Mucosa of rectum (tissue), 2 donors: Measurements from ENCODE around the gene NPC2.

Source experiments
- H3K27ac ChIP-seq, 2 donors: one replicate each; pipeline ENCODE4 v1.7.0; 2013; ENCODE audit warnings: inconsistent platforms in 2 of 2, low read depth in 2 of 2, low read length in 2 of 2
- H3K27me3 ChIP-seq, 2 donors: one replicate each; pipeline ENCODE4 v1.7.0; 2013; ENCODE audit warnings: low read length in 2 of 2; ENCODE audit not compliant: control insufficient read depth in 2 of 2, insufficient read depth in 2 of 2
- H3K36me3 ChIP-seq, 2 donors: one replicate each; pipeline ENCODE4 v1.7.0; 2013; ENCODE audit warnings: low read length in 2 of 2; ENCODE audit not compliant: control insufficient read depth in 2 of 2, insufficient read depth in 2 of 2
- H3K4me1 ChIP-seq, 2 donors: one replicate each; pipeline ENCODE4 v1.7.0; 2013; ENCODE audit warnings: low read length in 2 of 2, mild to moderate bottlenecking in 1 of 2; ENCODE audit not compliant: control insufficient read depth in 2 of 2, insufficient read depth in 2 of 2
- H3K4me3 ChIP-seq, 2 donors: one replicate each; pipeline ENCODE4 v1.7.0; 2013; ENCODE audit warnings: low read length in 2 of 2
- H3K9ac ChIP-seq, 2 donors: one replicate each; pipeline ENCODE4 v1.7.0; 2013; ENCODE audit warnings: low read length in 2 of 2, low read depth in 1 of 2, mild to moderate bottlenecking in 1 of 2
- H3K9me3 ChIP-seq, 2 donors: one replicate each; pipeline ENCODE4 v1.7.0; 2013; ENCODE audit warnings: low read length in 2 of 2; ENCODE audit not compliant: control insufficient read depth in 2 of 2
- donor health status: healthy.
- donor health status: Normal muscosa, but diverticular disease.

NPC2 gene

DNA sequence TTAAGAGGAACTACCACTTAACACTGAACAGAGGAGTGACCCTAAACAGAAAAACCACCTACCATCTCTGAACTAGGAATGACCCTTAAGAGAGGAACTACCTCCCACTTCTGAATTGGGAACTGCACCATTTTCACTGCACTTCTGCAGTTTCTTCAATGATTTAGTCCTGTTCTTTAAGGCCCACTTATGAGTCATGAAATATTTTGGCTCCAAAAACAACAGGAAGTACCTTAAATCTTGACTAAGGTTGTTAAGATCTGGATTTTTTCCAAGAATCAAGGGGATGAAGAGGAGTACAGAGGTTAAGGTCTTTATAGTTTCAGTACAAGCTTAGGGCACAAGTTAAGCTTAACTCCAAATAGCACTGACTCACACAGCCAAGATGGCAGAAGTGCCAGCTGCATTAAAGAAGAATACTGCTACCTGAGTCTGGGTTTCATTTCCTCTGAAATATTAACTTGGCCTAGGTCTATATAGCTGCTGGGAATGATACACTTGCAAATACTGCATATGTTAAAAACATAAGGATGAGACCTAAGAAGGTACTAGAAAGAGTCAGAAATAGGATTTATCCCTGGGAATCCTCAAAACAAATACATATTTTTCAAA lies 4.2 kb downstream of the NPC2 start:
- peaks cover 8 to 9% of the 10 kb centered on the region in 2 donors for H3K4me1 ChIP-seq

GRCh38 chr14:74486164-74486563 lies 6.9 kb downstream of the NPC2 start:
- Histone ChIP-seq H3K27ac (no peak overlapping the region), H3K9ac (no peak overlapping the region), H3K4me3 (no peak overlapping the region), H3K27me3 (no peaks in the 10 kb centered on the region), H3K36me3 (peaks cover 24 to 26% of the 10 kb centered on the region in 2 donors), H3K9me3 (no peaks in the 10 kb centered on the region), H3K4me1 (no peaks in the 10 kb centered on the region)

More for the DNA sequence above, 4.2 kb downstream of the NPC2 start:
- H3K27ac ChIP-seq, result no peak overlapping the region
- peaks cover 5 to 7% of the 10 kb centered on the region in 2 donors for H3K36me3 ChIP-seq
- no peak overlapping the region for H3K4me3 ChIP-seq
- no peaks in the 10 kb centered on the region for H3K9me3 ChIP-seq
- no peak overlapping the region for H3K9ac ChIP-seq
- H3K27me3 ChIP-seq, result no peaks in the 10 kb centered on the region

DNA sequence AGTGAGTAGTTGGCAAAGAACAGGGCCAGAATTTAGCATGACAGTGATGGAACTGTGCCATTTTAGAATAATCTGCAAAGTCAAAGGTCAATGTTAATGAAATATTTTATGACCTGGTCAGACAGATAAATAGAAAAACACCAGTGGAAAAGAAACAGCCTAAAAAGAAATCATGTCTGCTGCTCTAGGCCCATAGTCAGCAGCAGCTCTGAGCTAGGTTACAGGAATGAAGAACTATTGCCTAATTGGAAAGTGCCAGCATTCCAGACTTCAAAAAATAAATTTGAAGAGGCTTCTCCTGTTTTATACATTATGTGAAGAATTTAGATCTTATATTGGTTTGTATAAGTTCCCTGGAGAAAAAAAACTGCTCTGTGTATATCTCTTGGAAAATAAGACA lies 9.8 kb downstream of the NPC2 start:
- Histone ChIP-seq H3K4me3 (no peak overlapping the region), H3K27me3 (no peaks in the 10 kb centered on the region), H3K27ac (no peak overlapping the region), H3K4me1 (no peaks in the 10 kb centered on the region), H3K9ac (no peak overlapping the region), H3K36me3 (peaks cover 33 to 42% of the 10 kb centered on the region in 2 donors), H3K9me3 (no peaks in the 10 kb centered on the region)

DNA sequence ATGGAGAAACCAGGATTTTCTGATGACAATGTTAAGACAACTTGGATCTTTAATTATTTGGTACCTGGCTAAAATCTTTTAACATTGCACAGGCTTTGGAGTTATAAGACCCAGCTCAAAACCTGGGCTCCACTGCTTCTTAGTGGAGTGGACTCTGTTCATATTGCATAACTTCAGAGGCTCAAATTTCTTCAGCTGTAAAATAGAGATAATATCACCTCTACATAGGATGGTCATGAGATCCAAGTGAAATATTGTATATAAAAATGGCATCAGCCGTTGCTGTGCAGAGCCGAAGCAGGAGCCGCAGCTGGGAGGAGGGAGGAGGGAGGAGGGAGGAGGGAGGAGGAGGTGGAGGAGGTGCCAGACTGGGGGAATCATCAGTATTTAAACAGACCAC lies 10.5 kb downstream of the NPC2 start:
- Histone ChIP-seq H3K9me3 (no peaks in the 10 kb centered on the region), H3K4me1 (no peaks in the 10 kb centered on the region), H3K4me3 (no peak overlapping the region), H3K9ac (no peak overlapping the region), H3K27ac (no peak overlapping the region), H3K36me3 (peaks cover 33 to 42% of the 10 kb centered on the region in 2 donors), H3K27me3 (no peaks in the 10 kb centered on the region)

DNA sequence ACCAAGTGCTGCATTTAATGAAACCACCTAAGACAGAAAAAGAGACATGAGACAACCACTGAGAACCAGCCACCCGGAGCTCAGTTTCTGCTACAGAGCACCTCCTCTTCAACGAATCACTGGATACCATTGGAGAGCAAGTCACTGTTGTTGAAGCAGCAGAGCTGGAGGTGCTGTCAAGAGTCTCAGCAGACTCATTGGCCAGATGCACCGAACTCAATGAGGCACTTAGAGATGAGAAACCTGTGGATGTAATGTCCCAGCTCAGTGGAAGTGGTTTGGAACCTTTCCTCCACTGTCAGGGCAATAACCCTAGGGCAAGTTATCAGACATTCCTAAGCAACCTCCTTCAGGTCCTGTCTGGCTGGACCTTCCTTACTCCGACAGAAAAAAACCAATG lies 13.1 kb downstream of the NPC2 start:
- Histone ChIP-seq H3K27ac (no peak overlapping the region), H3K36me3 (peaks cover 33 to 41% of the 10 kb centered on the region in 2 donors), H3K4me3 (no peak overlapping the region), H3K27me3 (no peaks in the 10 kb centered on the region), H3K9ac (no peak overlapping the region), H3K4me1 (no peaks in the 10 kb centered on the region), H3K9me3 (no peaks in the 10 kb centered on the region)

DNA sequence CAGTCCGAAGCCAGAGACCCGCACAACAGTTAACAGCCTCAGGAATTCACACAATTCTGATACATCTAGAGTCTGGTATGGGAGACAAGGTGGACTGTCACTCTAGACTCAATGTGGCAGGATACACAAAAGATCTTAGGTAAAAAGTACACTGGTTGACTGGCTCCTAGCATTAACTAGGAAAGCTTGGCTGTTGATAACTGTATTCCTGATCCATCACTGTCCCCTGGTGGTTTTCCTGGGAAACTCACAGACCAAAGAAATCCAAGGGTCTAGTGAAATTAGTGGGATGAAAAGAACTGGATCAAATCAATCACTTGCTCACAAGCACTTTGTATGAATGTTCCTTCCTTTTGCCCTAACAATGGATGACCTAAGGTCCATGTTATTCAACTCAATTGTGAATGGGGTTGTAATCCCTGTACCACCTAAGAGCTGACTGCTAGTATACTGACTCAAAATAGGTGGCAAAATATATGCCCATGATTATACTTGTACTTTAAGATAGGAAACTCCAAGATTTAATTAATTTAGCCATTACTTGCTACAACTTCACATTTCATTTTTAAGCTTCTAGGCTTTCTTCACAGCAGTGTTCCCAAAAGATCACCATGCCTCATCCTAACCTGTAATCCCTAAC lies 14.0 kb downstream of the NPC2 start:
- Histone ChIP-seq H3K4me3 (no peak overlapping the region), H3K9ac (no peak overlapping the region), H3K27ac (no peak overlapping the region), H3K27me3 (no peaks in the 10 kb centered on the region), H3K9me3 (no peaks in the 10 kb centered on the region), H3K36me3 (peaks cover 34 to 45% of the 10 kb centered on the region in 2 donors), H3K4me1 (no peaks in the 10 kb centered on the region)

GRCh38 chr14:74476607-74477006 lies 16.5 kb downstream of the NPC2 start:
- peaks cover 19 to 40% of the 10 kb centered on the region in 2 donors for H3K36me3 ChIP-seq
- H3K27me3 ChIP-seq, result no peaks in the 10 kb centered on the region

DNA sequence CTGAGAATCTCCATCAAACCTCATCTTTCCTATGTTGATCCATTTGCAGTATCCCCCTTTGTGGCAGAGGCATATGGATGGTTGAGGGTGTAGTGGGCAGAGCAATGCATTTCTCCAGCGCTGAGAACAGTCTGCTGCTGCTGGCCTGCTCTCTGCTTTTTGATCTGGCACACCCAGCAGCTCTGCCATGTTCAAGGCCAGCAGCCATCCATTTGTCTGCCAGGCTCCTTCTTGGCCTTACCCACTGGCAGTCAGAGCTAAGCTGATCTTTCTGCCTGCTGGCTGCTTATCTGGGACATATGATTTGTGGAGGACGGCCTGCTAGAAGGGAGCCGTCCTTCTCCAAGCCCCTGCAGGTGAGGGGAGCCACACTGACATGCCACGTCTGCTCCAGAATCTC lies 17.0 kb downstream of the NPC2 start:
- no peak overlapping the region for H3K9ac ChIP-seq
- H3K27ac ChIP-seq, result no peak overlapping the region
- peaks cover 14 to 35% of the 10 kb centered on the region in 2 donors for H3K36me3 ChIP-seq
- no peaks in the 10 kb centered on the region for H3K4me1 ChIP-seq
- no peak overlapping the region for H3K4me3 ChIP-seq
- no peaks in the 10 kb centered on the region for H3K27me3 ChIP-seq
- no peaks in the 10 kb centered on the region for H3K9me3 ChIP-seq

More at GRCh38 chr14:74476607-74477006, 16.5 kb downstream of the NPC2 start:
- H3K9ac ChIP-seq, result no peak overlapping the region
- H3K27ac ChIP-seq, result no peak overlapping the region
- no peaks in the 10 kb centered on the region for H3K4me1 ChIP-seq
- no peak overlapping the region for H3K4me3 ChIP-seq
- H3K9me3 ChIP-seq, result no peaks in the 10 kb centered on the region

- no peaks in the 10 kb centered on the region for H3K4me1 ChIP-seq
- H3K9ac ChIP-seq, result no peak overlapping the region
- H3K36me3 ChIP-seq, result peaks cover 12 to 30% of the 10 kb centered on the region in 2 donors
- H3K4me3 ChIP-seq, result no peak overlapping the region
- no peaks in the 10 kb centered on the region for H3K9me3 ChIP-seq
- H3K27ac ChIP-seq, result no peak overlapping the region
- no peaks in the 10 kb centered on the region for H3K27me3 ChIP-seq
These were observed 17.4 kb downstream of the NPC2 start for GRCh38 chr14:74475678-74476077.

- no peak overlapping the region for H3K9ac ChIP-seq
- no peak overlapping the region for H3K27ac ChIP-seq
- no peak overlapping the region for H3K4me3 ChIP-seq
- no peaks in the 10 kb centered on the region for H3K4me1 ChIP-seq
- H3K27me3 ChIP-seq, result no peaks in the 10 kb centered on the region
- no peaks in the 10 kb centered on the region for H3K9me3 ChIP-seq
- peaks cover 6 to 21% of the 10 kb centered on the region in 2 donors for H3K36me3 ChIP-seq
These were observed 18.7 kb downstream of the NPC2 start for GRCh38 chr14:74474376-74474775.
